Myocyte (in vitro differentiated cells): ENCODE data around the gene ADSL. TPM values are rescaled to one million over a fixed set of nuclear protein-coding genes. Genes with fewer than 3 reads are reported as not detected.
A peak's percentile ranks its signal among the peaks of the same experiment; 100 is the strongest.

Experiments
- DNase-seq: peaks from one replicate; pipeline ENCODE4 v3.0.0-alpha.2; 2012; ENCODE audit warnings: low read depth
- total RNA-seq: library from RNA; depleted of rRNA; stranded (reverse); fragments of >200 nt; gene quantifications from 2 replicates; pipeline ENCODE4 v1.2.3, GENCODE V29; 2014

The ADSL gene
- total RNA-seq, 1 donor from 2014 or later, result 265 TPM

DNA sequence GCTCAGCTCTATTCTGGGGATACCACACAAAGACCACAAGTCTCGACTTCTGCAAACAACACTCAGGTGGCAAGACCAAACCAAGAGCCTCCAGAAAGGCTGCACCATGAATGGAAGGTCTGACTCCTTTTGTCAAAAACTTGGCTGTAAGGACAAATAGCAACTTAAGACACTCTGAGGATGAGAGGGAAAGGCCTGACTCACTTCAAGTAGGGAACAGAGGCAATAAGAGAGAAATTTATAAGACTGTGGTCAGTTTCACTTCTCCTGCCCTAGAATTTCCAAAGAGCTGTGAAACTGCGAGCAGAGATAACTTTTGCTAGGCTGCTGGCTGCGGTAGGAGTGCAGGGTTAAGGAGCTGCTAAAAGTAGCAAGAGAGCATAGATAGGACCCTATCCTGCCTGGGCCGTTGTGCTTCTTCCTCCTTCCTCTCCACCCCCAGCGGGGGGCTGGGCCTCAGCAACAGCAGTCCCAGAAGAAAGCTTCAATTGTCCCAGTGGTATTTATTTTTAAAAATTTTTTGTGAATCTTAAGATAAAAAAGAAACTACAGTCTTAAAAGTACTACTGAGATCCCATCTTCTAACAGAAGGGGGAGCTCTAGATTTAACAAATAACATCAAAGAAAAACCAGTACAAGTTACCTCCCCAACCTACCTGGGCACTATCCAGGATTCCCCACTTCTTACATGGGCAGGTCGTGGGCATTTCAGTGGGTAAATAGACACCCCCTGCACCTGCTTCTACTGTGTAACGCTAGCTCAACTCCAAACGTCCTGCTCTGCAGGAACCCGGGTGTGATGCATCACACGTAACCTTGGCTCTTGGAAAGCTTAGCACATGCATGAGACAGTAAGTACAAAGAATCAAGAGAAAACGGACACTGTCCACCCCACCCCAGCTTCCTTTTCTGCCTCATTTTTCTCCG lies 90.5 kb downstream of the ADSL start:
- DNase-seq, result peak; percentile 95

Other genes starting within 250 kb of the ADSL start
- gene TNRC6B, start 168.6 kb upstream of the ADSL start, total RNA-seq, result 27.4 and 34.7 TPM in 2 replicates
- 142 and 170 TPM in 2 replicates for gene SGSM3, start 24.1 kb downstream of the ADSL start, total RNA-seq